Esophagus muscularis mucosa (tissue), 4 donors: ENCODE data around the gene DIDO1. TPM values are rescaled to one million over a fixed set of nuclear protein-coding genes. Genes with fewer than 3 reads are reported as not detected.
A peak's percentile ranks its signal among the peaks of the same experiment; 100 is the strongest.

Experiments
- DNase-seq: peaks from one replicate; pipeline ENCODE4 v3.0.0-alpha.2; 2017; ENCODE audit errors: extremely low spot score
- H3K27ac ChIP-seq, 4 donors: fragments of 200-600 bp; sonication (generic); replicated peaks in 1 of 4; 1 replicate in 3 of 4; 2 replicates in 1 of 4; pipeline ENCODE4 v1.5.1; 2016 to 2019; ENCODE audit warnings: mild to moderate bottlenecking in 1 of 4
- H3K27me3 ChIP-seq, 4 donors: fragments of 200-600 bp; sonication (generic); one replicate each; pipeline versions ENCODE4 v1.5.1 to v1.6.0; 2016 to 2019
- H3K36me3 ChIP-seq, 4 donors: fragments of 200-600 bp; sonication (generic); one replicate each; pipeline ENCODE4 v1.5.1; 2016 to 2019
- H3K4me1 ChIP-seq, 4 donors: fragments of 200-600 bp; sonication (generic); one replicate each; pipeline ENCODE4 v1.5.1; 2016 to 2019
- H3K4me3 ChIP-seq, 4 donors: fragments of 200-600 bp; sonication (generic); 1 replicate in 2 of 4; 2 replicates in 2 of 4; pipeline ENCODE4 v1.5.1; 2016 to 2019; ENCODE audit warnings: mild to moderate bottlenecking in 4 of 4, moderate library complexity in 1 of 4
- H3K9me3 ChIP-seq, 4 donors: fragments of 200-600 bp; sonication (generic); 1 replicate in 3 of 4; 2 replicates in 1 of 4; pipeline ENCODE4 v1.5.1; 2016 to 2019
- EP300 ChIP-seq: sonication (generic); formaldehyde crosslinking; IDR thresholded peaks from one replicate; pipeline ENCODE4 v1.6.1; 2017; ENCODE audit warnings: antibody characterized with exemption
- POLR2A ChIP-seq: fragments of 450-650 bp; IDR thresholded peaks from one replicate; pipeline ENCODE4 v1.6.1; 2017; ENCODE audit warnings: antibody characterized with exemption, moderate library complexity, mild to moderate bottlenecking, low read depth
- POLR2AphosphoS5 ChIP-seq, 2 donors: sonication (generic); formaldehyde crosslinking; IDR thresholded peaks; one replicate each; pipeline ENCODE4 v1.6.1; 2017; ENCODE audit warnings: antibody characterized with exemption in 2 of 2
- WGBS: methylation state at CpG from one replicate; pipeline ENCODE4 v1.1.5; 2018; 5-methylcytosine and 5-hydroxymethylcytosine counted together
- intact Hi-C: fragments of 100-400 bp; cut with DNase I; formaldehyde crosslinking; loops from one replicate; pipeline ENCODE4 v1.15.1; 2023
- total RNA-seq, 4 donors: library from RNA; depleted of rRNA; stranded (reverse); fragments of >200 nt; gene quantifications; one replicate each; pipeline versions ENCODE4 v1.1.0 to v1.2.1, GENCODE V29; 2016
- TF ChIP-seq, protein P1 (sequence below), 3 experiments: fragments of 200-600 bp in 2 of 3; fragments of 450-650 bp in 1 of 3; sonication (generic) in 2 of 3; IDR thresholded peaks; one replicate each; pipeline ENCODE4 v1.5.1; 2017 to 2019; ENCODE audit warnings: antibody characterized with exemption in 3 of 3, mild to moderate bottlenecking in 2 of 3, moderate library complexity in 1 of 3

DIDO1 gene
- total RNA-seq, 4 donors from 2014 or later, result 48.9 to 61.6 (median 55.7) TPM

DNA sequence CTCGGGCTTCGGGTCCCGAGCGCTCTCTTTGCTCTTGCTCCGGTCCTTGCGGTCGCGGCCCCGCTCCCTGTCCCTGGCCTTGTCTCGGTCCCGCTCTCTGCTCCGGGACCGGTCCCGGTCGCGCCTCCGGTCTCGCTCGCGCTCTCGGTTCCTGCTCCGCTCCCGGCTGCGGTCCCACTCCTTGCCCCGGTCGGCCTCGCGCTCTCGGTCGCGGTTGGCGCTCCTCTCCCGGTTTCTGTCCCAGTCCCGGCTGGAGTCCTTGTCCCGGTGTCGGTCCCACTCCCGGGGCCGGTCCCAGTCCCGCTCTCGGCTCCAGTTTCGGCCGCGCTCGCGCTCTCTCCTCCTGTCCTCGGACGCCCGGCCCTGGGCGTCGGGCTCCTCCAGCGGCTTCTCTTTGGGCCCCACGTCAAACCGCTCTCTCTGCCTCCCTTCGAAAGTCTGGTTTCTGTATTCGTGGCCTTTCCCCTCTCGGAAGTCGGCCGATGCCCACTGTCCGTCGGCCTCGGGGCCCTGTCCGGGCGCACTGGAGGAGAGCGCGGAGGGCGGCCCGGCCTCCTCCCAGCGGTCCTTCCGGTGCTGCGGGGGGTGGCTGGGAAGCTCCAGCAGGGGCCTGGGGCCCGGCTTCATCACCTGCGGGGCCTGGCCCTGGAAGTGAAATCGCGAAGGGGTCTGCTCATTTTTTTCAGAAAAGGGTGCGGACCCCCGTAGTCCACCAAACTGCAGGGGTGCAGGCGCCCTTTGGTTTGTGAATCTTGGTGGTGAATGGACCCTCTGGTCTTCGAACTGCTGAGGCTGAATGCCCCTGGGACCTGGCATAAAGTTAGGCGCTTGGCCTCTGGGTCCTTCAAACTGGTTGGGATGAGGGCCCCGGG lies 46.8 kb downstream of the DIDO1 start:
- Histone ChIP-seq H3K27me3 (no peaks in the 10 kb centered on the region), H3K9me3 (no peaks in the 10 kb centered on the region), H3K4me1 (peaks cover 23 to 28% (median 27%) of the 10 kb centered on the region in 4 donors), H3K4me3 (no peak overlapping the region), H3K36me3 (peaks cover 13 to 33% (median 28%) of the 10 kb centered on the region in 4 donors), H3K27ac (no peak overlapping the region)
- TF ChIP-seq POLR2AphosphoS5 (IDR thresholded peaks at IDR 0.05), result no peak
- TF ChIP-seq POLR2A, result no peak
- no peak for TF ChIP-seq EP300
- TF ChIP-seq, protein P1, sequence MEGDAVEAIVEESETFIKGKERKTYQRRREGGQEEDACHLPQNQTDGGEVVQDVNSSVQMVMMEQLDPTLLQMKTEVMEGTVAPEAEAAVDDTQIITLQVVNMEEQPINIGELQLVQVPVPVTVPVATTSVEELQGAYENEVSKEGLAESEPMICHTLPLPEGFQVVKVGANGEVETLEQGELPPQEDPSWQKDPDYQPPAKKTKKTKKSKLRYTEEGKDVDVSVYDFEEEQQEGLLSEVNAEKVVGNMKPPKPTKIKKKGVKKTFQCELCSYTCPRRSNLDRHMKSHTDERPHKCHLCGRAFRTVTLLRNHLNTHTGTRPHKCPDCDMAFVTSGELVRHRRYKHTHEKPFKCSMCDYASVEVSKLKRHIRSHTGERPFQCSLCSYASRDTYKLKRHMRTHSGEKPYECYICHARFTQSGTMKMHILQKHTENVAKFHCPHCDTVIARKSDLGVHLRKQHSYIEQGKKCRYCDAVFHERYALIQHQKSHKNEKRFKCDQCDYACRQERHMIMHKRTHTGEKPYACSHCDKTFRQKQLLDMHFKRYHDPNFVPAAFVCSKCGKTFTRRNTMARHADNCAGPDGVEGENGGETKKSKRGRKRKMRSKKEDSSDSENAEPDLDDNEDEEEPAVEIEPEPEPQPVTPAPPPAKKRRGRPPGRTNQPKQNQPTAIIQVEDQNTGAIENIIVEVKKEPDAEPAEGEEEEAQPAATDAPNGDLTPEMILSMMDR (IDR thresholded peaks at IDR 0.05), result no peak
- no peak for DNase-seq
- 84% methylated on average over 76 of the region's 80 CpGs for WGBS
- intact Hi-C loops, result no loop called here

DNA sequence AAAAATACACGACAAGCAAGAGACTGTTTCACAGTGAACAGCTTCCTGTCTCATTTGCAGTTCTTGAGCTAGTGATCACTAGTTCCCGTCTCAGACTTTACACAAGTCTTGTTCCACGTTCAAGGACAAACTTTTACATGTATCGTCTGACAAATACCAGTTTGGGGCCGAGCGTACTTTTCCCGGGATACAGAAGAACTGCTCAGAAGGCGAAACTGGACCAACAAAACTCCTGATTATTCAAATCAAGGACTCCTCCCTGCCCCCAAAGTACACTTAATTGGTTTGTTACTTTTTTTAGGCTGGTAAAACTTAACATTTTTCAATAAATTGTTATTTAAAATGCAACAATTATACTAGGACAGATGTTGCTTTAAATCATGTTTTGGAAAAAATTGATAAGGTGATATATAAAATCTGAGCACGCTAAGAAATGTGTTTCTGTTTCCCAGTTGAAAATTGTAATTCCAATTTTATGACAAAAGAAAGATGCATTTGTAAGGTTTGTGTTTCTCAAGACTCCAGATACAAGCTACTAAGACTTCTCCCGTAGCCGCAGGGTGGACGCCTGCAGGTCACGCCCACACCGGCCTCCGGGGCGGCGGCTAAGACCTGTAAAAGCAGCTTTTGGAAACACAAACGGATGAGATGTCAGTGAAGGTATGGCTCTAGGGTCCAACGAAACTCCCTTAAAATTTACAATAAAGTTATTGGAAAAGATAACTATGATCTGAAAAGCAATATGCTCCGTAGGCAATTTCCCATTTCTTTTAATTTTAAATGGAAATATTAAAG lies 47.9 kb downstream of the DIDO1 start:
- Histone ChIP-seq H3K36me3 (peaks cover 13 to 33% (median 28%) of the 10 kb centered on the region in 4 donors), H3K27ac (no peak overlapping the region), H3K27me3 (no peaks in the 10 kb centered on the region), H3K4me3 (no peak overlapping the region), H3K9me3 (no peaks in the 10 kb centered on the region), H3K4me1 (peaks cover 28 to 36% (median 33%) of the 10 kb centered on the region in 4 donors)
- intact Hi-C loops, result no loop called here
- TF ChIP-seq, protein P1 (IDR thresholded peaks at IDR 0.05), result no peak
- TF ChIP-seq POLR2AphosphoS5 (IDR thresholded peaks at IDR 0.05), result no peak
- no peak for TF ChIP-seq EP300
- no peak for TF ChIP-seq POLR2A
- DNase-seq, result no peak
- WGBS, result 93% methylated on average over 20 of the region's 20 CpGs

DNA sequence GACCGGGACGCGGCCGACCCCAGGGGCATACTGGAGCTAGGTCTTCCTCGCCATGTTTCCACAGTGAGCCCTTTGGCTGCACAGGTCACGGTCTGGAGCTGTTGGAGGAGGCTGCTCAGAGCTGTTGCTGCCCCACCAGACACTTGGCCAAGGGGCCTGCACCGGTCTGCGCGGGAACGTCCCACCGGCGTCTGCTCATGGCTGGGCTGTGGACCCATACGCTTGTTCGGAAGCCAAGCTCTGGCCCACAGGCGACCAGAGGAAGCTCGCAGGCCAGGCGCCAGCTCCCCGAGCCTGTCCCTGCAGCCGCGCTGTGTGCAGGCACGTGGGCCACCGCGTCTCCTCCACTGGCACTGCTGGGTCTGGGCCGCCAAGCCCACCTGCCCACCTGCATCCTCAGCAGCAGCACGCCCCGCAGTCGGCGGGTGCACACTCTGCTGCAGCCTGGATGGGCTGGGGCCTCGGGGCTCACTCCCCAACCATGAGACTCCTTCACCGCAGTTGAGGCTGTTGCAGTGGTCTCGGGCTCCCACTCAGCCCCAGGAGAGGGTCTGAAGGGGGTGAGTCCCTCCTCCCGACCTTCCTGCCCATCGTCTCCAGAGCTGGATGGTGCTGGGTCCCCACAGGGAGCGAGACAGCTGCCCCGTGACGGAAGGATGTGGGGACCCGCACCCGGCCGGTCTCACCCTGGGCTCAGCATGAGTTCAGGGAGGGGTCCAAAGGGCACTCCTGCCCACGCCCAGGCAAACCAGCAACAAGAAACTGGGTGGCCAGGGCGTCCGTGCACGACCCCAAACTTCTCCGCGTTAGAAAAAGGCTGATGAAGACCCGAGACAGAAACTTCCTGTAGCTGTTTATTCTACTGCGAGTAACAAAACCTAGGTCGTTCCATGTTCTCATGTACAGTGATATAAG lies 49.1 kb downstream of the DIDO1 start:
- intact Hi-C loops, result no loop called here
- Histone ChIP-seq H3K27ac (peak overlapping the region; percentile 70 to 80 (median 78)), H3K9me3 (no peaks in the 10 kb centered on the region), H3K27me3 (no peaks in the 10 kb centered on the region), H3K4me3 (peak overlapping the region in 1 of 4 donors; percentile 22), H3K36me3 (peaks cover 13 to 33% (median 27%) of the 10 kb centered on the region in 4 donors), H3K4me1 (peaks cover 28 to 36% (median 33%) of the 10 kb centered on the region in 4 donors)
- no peak for TF ChIP-seq EP300
- TF ChIP-seq POLR2A, result no peak
- TF ChIP-seq, protein P1 (IDR thresholded peaks at IDR 0.05), result no peak
- peak in 1 of 2 donors; percentile 51 for TF ChIP-seq POLR2AphosphoS5 (IDR thresholded peaks at IDR 0.05)
- no peak for DNase-seq
- WGBS, result 49% methylated on average over 35 of the region's 48 CpGs

DNA sequence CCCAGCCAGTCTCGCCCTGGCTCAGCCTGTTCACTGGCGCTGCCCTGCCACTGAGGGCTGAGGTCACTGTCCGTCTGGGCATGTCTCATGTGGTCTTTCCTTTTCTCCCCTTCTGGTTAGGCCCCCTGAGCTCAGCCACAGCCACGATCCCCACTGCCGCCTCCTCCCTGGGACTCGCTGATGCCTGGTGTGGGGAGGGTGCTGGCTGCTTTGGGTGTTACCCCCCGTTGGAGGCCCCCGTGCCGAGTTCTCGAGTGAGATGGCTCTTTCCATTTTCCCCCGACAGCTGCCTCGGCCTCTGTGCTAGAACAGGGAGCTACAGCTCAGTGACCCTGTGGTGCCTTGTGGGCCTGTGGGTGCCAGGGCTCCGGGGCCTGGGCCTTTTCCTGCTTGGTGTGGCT lies 49.8 kb downstream of the DIDO1 start:
- Histone ChIP-seq H3K4me1 (peaks cover 28 to 36% (median 33%) of the 10 kb centered on the region in 4 donors), H3K36me3 (peaks cover 8 to 26% (median 21%) of the 10 kb centered on the region in 4 donors), H3K4me3 (no peak overlapping the region), H3K27ac (peak overlapping the region; percentile 70 to 80 (median 78)), H3K9me3 (no peaks in the 10 kb centered on the region), H3K27me3 (no peaks in the 10 kb centered on the region)
- WGBS, result 58% methylated on average over 12 of the region's 13 CpGs
- intact Hi-C loops, result no loop called here
- TF ChIP-seq, protein P1 (IDR thresholded peaks at IDR 0.05), result no peak
- TF ChIP-seq POLR2AphosphoS5 (IDR thresholded peaks at IDR 0.05) (no peak), EP300 (no peak), POLR2A (no peak)
- DNase-seq, result no peak
